NK-92 treated with Interleukin-12 subunit alpha and Interleukin-12 subunit beta, amount 100 ng/mL, for 24 hours (cell line): ENCODE data around the gene GBP1.

Source experiments
- DNase-seq: peaks from one replicate; lab custom pipeline; 2025; lab: John Stamatoyannopoulos, UW

The GBP1 gene

GRCh38 chr1:89005286-89006151, 59.5 kb downstream of the GBP1 start:
- no peak for DNase-seq
